COR-L47 (cell line): ENCODE results near the gene PLVAP.
A peak's percentile ranks its signal among the peaks of the same experiment; 100 is the strongest.

Source experiments
- DNase-seq: peaks from one replicate; lab custom pipeline; 2025; lab: John Stamatoyannopoulos, UW

Gene PLVAP

DNA sequence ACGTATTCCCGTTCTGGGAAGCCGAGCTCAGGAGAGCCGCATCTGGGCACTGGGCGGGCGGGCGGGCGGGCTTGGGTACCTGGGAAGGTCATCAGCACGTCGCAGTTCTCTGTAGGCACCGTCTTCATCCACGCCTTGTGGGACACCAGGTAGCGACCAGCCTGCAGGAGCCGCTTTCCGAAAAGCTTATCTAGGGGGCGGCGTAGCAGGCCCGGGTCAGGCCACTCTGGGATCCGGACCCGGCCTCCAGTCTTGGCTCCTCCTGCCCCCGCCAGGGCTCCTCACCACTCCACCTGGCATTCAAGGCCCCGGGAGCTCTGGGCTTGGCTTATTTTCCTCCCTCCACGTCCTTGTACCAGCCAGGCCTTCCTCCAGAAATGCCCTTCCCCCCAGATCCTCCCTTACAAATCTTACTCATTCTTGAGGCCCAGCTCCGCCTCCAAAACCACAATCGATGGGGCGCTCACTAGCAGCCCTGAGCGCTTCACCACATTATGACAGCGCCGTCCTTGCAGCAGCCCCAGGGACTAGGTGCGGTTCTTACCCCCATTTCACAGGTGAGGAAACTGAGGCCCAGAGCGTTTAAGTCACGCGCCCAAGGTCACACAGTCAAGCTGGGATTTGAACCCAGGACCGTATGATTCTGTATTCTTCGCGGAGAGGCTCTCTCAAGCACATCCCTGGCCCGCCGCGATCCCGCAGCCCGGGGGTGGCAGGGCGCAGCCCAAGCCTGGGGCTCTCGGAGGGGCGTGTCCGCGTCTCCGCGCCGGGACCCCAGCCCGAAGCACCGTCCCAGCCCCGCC lies 43.3 kb downstream of the PLVAP start:
- DNase-seq: no peak

- DNase-seq: peak; percentile 42
These were observed 44.2 kb downstream of the PLVAP start for GRCh38 chr19:17332677-17333581.

DNA sequence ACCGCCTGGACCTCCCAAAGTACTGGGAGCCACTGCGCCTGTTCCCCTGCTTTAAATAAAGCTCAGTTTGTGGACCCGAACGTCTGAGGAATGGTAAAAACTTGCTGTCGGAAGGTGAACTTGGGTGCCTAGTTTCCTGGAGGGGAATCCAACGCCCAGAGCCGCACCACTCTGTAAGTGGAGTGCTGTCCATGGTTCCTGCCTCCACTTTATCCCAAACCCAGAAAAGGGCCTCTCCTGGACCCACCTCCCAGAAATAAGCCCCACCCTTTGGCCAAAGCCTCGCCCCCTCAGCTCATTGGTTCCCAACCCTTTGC lies 44.8 kb downstream of the PLVAP start:
- no peak for DNase-seq

DNA sequence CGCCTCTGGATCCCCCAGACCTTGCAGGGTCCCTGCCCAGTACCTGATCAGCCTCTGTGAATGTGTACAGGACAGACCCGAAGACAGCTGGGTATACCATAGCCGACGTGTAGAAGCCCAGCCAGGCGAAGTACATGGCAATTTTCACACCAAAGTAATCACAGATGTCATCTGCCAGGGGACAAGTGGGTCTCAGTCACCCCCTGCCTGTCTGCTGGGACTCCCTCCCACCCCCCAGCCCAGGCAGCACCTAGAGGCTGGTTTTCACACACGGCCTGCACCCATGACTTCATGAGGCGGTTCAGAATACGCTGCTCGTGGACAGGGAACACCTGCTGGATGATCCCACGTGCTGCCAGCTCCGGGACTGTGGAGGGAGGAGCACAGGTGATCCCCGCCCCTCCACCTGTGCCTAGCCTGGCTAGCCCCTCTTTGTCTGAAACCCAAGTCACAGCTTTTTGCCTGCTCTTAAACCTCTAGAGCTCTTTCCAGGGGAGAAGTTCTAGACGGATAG lies 46.0 kb downstream of the PLVAP start:
- DNase-seq: no peak

DNA sequence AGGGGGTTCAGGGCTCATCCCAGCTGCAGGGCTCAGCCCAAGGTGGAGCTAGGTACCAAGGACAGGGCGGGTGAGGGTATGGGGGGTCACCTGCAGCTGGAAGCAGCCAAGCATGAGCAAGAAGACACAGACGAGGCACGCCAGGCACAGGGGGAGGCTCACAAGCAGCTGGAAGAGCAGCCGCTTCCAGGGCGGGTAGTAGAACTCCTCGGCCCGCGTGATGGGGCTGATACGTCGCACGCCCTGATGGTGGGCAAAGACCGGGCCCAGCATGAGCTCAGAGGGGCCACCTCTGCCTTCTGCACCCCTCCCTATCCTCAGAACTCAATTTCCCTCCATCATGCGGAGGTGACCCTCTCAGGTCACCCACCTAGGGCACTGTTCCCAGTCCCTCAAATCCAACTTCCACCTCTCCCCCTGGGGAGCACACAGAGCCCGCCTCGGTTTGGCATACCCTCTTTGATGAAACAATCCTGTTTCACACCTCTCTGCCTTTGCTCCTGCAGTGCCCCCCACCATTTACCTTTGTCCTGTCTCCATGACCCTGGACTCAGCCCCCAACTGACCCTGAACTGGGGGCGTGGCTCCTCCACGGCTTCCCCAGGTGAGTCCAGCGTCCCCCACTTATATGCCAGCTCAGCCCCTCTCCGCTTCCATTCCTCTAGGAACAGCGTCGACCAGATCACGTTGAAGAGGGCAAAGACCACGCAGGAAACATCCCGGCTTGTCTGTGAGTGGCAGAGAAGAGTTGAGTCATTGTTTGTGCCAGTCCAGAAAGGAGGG lies 46.7 kb downstream of the PLVAP start:
- no peak for DNase-seq

GRCh38 chr19:17329366-17330261 lies 47.5 kb downstream of the PLVAP start:
- no peak for DNase-seq

GRCh38 chr19:17328517-17329365 lies 48.4 kb downstream of the PLVAP start:
- no peak for DNase-seq

GRCh38 chr19:17327654-17328516 lies 49.3 kb downstream of the PLVAP start:
- no peak for DNase-seq

GRCh38 chr19:17327068-17327653 lies 50.0 kb downstream of the PLVAP start:
- DNase-seq: no peak

DNA sequence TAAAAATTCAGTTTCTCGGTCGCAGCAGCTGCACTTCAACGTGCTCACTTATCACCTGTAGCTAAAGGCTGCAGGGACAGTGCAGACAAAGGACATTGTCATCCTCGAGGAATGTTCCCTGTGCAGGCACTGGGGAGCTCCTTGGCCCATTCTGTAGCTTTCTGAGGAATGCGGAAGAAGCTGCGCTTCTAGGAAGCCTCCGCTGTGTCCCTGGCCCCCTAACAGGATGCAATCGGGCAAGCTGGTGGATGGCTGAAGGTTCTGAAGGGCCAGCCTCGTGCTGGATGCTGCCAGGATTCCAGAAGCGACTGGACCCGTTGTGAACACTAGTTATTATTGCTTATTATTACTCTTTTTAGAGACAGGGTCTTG lies 50.6 kb downstream of the PLVAP start:
- DNase-seq: no peak

DNA sequence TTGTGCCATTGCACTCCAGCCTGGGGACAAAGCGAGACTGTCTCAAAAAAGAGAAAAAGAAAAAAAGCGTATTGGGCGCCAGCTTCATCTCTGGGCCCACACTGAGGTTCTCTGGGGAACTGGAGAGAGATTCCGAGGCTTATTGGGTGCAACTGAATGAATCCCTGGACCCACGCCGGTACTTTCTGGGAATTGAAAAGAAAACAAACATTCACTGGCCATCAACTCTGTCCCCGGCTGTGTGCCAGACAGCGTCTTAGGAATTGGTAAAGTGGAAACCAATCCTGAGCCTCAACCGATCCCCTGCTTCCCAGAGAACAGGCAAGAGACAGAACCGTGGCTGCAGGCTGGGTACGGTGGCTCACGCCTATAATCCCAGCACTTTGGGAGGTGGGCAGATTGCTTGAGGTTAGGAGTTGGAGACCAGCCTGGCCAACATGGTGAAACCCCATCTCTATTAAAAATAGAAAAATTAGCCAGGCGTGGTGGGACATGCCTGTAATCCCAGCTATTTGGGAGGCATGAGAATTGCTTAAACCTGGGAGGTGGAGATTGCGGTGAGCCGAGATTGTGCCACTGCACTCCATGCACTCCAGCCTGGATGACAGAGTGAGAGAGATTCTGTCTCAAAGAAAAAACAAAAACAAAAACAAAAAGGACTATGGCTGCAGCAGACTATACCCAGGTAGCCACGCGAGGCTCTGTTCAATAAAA lies 51.1 kb downstream of the PLVAP start:
- no peak for DNase-seq

DNA sequence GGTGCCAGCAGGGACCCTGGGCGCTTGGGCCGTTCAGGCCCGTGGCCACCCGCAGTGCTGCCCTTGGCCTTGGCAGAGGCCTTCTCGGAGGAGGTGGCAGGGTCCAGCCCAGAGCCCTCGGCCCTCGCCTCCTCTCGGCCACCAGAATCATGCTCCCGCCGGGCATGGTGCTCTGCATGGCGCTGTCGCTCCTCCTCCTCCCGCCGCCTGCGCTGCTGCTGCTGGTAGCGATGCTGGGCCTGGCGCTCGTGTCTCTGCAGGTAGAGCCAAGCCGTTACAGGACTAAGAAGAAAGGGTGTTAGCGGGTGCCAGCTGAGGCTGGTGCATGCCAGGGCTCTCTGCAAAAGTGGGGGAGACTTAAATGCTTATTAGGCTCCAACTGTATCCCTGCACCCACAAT lies 52.0 kb downstream of the PLVAP start:
- no peak for DNase-seq

- no peak for DNase-seq
These were observed 52.6 kb downstream of the PLVAP start for GRCh38 chr19:17324357-17325114.

DNA sequence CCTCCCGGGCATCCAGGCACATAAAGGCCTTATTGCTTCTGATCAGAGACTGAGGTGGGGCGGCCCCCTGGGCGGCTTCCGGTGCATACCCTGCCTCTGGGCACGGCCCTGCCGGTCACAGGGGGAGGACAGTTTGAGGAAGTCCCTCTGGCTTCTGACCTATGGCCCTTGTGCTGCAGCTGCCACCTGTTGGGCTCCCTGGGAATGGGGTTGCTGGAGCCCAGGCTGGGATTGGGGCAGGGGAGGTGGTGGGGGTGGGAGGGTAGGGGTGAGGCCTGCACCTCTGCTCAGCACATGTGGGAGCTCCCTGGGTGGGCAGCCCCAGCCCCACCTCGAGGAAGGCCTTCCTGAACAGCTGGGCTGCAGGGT lies 53.2 kb downstream of the PLVAP start:
- DNase-seq: no peak

DNA sequence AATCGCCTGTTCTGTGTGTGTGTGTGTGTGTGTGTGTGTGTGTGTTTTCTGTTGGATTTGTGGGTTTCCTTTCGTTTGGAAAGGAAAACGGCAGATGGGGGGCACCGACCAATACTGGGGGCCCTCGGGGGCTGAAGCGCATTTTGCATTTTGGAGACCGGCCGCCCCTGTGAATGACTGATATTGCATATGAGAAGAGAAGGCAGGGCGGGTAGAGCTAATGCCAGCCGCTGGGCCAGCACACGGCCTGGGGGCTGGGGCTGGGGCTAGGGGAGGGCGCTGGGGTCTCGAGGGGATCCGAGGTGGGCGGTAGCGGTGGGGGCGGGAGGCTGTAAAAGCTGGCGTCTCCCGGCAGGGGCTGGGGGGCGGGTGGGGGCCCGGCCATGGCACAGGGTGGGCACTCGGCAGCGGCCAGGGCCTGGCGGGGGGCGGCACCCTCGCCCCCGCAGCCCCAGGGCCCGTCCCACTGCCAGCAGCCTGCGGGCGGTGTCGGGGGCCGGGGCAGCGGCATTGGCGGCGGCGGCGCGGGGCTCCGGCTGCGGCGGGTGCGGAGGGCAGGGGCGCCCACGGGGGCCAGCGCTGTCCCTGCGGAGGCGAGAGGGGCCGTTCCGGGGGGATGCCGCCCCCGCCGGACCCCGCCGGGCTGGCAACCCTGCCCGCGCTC lies 53.7 kb downstream of the PLVAP start:
- no peak for DNase-seq

- DNase-seq: no peak
These were observed 54.3 kb downstream of the PLVAP start for GRCh38 chr19:17322854-17323253.
